OCI-M1 (cell line): ENCODE data around the gene DCLK1.

Experiments
- DNase-seq: peaks from one replicate; lab custom pipeline; 2025; lab: John Stamatoyannopoulos, UW

Gene DCLK1

GRCh38 chr13:35947315-35947714 lies 183.9 kb downstream of the DCLK1 start:
- no peak for DNase-seq

- no peak for DNase-seq
These were observed 185.8 kb downstream of the DCLK1 start for GRCh38 chr13:35945368-35945767.

- no peak for DNase-seq
These were observed 189.8 kb downstream of the DCLK1 start for GRCh38 chr13:35941374-35941773.

- DNase-seq: no peak
These were observed 190.4 kb downstream of the DCLK1 start for GRCh38 chr13:35940734-35941133.

GRCh38 chr13:35936246-35936978 lies 194.8 kb downstream of the DCLK1 start:
- no peak for DNase-seq

- no peak for DNase-seq
These were observed 200.2 kb downstream of the DCLK1 start for GRCh38 chr13:35930665-35931631.

- DNase-seq: peak; percentile 49
These were observed 203.6 kb downstream of the DCLK1 start for GRCh38 chr13:35927567-35928021.

- DNase-seq: no peak
These were observed 204.2 kb downstream of the DCLK1 start for GRCh38 chr13:35926859-35927530.

- DNase-seq: no peak
These were observed 205.5 kb downstream of the DCLK1 start for GRCh38 chr13:35925669-35926068.

GRCh38 chr13:35923347-35923746 lies 207.8 kb downstream of the DCLK1 start:
- no peak for DNase-seq

GRCh38 chr13:35920816-35921215 lies 210.4 kb downstream of the DCLK1 start:
- DNase-seq: no peak

GRCh38 chr13:35917942-35918645 lies 213.1 kb downstream of the DCLK1 start:
- DNase-seq: no peak

GRCh38 chr13:35917252-35917941 lies 213.8 kb downstream of the DCLK1 start:
- no peak for DNase-seq

- DNase-seq: no peak
These were observed 215.0 kb downstream of the DCLK1 start for GRCh38 chr13:35916146-35916545.

GRCh38 chr13:35914662-35915061 lies 216.5 kb downstream of the DCLK1 start:
- no peak for DNase-seq

GRCh38 chr13:35912841-35913240 lies 218.3 kb downstream of the DCLK1 start:
- DNase-seq: no peak

GRCh38 chr13:35909837-35910540 lies 221.2 kb downstream of the DCLK1 start:
- no peak for DNase-seq

GRCh38 chr13:35909091-35909490 lies 222.1 kb downstream of the DCLK1 start:
- no peak for DNase-seq

GRCh38 chr13:35908226-35908625 lies 223.0 kb downstream of the DCLK1 start:
- no peak for DNase-seq

- DNase-seq: no peak
These were observed 224.5 kb downstream of the DCLK1 start for GRCh38 chr13:35906636-35907035.
